GM21786 (cell line): Measurements from ENCODE around the gene GNAL.
"Not testable (repeated sequence)": the region's sequence is repeated elsewhere in the genome, so short reads cannot be mapped to it uniquely, and the experiment has no call there.

Experiments used
- ATAC-seq: cut with Tn5 transposase; IDR thresholded peaks from one replicate; pipeline ENCODE4 v1.9.1; 2021; ENCODE audit not compliant: unreplicated experiment

The GNAL gene

DNA sequence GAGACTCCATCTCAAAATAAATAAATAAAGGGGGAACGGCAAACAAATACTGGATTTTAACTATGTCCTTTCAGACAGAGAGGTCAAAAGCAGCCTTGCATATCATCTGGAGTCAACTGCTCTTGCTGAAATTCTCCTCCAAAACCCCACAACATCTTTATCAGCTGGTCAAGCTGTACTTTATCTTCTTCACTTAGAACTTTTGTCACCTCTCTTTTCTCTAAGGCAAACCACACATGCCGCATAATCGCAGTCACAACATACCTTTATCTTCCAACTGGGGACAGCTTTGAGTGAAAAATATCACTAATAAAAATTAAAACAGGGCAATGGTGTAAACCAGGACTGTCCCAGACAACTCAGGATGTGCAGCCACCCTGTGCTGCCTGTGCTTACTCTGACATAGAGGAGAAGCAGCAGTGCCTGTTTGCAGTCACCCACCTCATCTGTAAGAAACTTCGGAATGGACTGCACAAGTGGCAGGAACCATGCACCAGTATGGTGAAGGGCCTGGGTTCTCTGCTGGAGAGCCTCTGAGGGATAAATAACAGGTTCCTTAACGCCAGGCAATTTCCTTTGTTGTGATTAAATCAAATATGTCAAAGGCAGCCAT lies 212.9 kb downstream of the GNAL start:
- no peak for ATAC-seq

GRCh38 chr18:11902522-11903292 lies 213.6 kb downstream of the GNAL start:
- no peak for ATAC-seq

- ATAC-seq = no peak
These were observed 216.5 kb downstream of the GNAL start for GRCh38 chr18:11905613-11906012.

DNA sequence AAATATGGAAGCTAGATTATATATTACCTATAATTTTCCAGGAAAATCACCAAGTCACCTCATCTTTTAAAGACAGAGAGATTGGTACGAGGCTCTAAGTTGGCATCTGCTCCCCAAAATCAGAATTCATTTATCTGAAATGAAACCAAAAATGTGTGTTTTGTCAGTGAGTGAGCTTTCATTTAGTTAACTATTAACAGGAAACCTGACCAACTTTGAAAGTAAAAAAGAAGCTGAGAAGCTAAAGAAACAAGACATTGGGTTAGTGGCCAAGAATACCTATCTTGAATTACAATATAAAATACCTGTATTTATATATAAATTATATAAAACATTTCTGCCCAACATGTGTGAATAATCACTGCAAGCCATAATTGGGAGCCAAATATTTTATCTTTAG lies 217.1 kb downstream of the GNAL start:
- no peak for ATAC-seq

DNA sequence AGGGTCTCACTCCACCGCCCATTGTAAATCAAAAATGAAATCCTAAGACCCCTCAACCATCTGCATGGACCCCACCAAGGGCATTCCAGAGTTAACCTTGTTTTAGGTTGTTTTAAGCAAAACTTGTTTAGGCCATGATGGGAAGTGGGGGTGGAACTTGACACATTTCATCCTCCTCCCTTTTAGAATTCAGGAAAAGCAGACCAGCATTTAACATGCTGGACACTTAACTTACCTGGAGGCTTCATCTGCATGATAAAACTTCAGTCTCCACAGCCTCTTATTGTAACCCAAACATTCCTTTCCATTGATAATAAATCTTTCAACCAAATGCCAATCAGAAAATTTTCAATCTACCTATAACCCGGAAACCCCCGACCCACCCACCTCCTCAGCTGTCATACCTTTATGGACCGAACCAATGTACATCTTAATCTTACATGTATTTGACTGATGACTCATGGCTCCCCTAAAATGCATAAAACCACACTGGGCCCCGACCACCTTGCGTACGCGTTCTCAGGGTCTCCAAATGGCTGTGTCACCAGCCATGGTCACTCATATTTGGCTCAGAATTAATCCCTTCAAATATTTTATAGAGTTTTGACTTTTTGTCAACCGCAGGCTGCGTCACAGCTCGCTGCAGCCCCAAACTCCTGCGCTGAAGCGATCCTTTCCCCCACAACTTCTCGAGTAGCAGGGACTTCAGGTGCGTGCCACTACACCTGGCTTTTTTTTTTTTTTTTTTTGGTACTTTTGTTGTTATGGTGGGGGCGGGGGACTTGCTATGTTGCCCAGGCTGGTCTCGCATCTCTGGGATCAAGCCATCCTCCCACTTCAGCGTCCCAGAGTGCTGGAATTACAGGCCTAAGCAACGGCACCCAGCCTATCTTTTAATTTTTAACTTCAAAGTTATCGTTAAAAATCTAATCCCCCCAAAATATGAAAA lies 218.1 kb downstream of the GNAL start:
- ATAC-seq = no peak

DNA sequence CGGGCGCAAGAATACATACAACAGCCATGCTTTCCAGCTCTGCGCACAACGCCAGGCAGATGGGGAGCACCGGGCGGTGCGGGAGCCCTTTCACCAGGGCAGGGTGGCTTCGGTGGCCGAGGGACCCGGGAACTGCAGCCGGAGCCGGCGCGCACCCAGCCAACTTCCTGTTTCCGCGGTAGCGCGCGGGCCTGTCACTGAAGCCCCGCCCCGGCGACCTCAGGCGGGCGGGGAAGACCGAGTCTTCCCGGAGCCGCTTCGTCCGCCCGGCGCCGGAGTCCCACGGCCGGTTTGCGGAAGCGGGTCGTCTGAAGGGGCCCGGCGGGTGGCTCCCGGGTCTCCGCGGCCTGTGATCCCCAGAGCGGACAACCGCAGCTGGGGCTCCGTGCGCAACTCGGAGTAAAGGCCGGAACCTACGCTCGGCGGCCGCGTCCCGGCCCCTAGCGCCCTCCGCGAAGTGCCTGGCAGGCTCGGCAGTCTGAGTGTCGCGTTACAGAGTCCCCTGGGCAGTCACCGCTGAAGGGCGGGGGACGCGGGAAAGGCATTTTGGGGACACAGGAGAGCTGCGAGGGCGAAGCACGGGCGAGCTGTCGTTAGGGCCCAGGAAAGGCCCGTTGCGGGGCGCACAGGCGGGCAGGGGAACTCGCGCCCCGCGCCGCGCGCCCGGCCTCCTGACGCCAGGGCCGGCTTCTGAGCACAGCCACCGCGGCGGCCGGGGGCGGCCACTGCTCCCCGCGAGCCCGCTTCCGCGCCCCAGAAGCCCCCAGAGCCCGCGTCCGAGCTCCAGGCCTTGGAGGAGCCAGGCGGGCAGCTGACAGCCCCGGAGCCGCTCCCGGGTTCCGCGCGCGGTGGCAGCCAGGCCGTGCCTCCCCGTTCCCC lies 219.4 kb downstream of the GNAL start, which contains the start of gene MPPE1:
Gene MPPE1, minus strand, starts transcription at position 136 of the 879 bp plus-strand sequence. CDS start 11,053 bp downstream, outside the sequence.
- ATAC-seq = peak; percentile 77

DNA sequence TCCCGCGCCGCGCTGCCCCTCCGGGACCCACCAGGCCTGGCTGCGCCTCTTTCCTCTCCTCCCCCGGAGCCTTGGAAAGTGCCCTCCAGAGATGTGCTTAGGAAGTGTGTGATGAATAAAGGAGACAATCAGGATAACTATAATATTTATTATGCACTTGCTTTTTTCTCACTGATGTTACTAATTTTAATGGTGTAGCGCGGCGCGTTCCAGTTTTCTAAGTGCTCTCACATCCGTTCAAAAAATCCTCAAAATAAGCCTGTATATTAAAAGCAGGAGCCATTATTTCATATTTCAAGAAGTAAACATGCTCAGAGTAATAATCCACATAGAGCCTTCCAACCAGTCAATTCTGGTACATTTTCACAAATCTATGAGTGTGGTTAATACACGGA lies 220.0 kb downstream of the GNAL start:
- no peak for ATAC-seq

DNA sequence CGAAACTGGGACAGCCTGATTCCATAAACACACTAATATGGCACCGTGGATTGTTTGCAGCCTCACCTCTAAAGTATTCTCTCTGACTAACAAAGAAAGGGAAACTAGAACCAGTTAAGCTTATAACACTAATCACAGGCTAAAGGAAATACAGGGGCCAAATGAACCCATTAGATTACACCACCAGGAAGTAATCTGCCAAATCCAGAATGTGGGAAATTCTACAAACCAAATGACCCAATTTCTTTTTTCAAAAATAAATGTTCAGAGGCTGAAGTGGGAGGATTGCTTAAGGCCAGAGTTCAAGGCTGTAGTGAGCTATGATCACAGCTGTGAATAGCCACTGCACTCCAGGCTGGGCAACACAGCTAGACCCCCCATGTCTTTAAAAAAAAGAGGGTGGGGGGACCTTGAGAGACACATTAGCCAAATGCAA lies 220.5 kb downstream of the GNAL start:
- no peak for ATAC-seq

- ATAC-seq = not testable (repeated sequence)
These were observed 227.8 kb downstream of the GNAL start for GRCh38 chr18:11916880-11917279.

DNA sequence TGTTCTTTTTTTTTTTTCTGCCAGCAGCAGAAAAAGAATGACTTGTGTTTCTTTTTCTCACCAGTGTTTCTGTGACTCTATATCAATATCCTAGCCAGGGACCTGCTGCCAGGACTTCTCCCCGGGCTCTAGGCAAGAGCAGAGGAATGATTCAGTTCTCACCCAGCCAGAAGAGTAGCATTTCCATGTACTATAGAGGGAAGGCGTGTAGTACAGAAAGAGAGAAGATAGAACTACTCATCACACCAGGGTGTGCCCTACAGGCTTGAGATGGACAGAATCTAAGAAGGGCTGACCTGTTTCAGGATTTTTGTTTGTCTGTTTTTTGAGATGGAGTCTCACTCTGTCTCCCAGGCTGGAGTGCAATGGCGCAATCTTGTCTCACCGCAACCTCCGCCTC lies 230.5 kb downstream of the GNAL start:
- not testable (repeated sequence) for ATAC-seq

- ATAC-seq = no peak
These were observed 234.4 kb downstream of the GNAL start for GRCh38 chr18:11923450-11923849.

DNA sequence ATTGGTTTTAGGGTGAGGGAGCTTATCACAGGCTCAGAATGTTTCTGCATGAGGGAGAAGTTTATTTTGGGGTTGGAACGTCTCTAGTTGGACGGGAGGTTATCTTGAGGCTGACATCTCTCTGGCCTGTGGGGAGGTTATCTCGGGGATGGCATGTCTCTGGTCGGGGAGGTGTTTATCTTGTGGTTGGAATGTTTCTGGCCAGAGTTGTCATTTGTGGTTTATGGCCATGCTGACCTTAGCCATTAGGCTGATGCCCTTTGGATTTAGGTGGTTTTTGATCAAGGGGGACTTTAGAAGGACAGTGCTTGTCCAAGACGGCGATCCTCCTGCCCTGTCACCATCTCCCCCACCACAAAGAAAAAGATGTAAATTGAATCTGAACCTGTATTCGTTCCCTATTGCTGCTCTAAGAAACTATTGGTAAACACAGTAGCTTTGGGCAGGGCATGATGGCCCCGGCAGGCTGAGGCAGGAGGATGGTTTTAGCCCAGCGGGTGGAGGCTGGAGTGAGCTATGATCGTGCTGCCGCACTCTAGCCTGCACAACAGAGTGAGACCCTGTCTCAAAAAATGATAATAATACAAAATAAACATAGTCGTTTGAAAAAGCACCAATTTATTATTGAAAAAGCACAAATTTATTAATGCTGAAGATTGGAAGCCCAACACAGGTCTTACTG lies 236.9 kb downstream of the GNAL start:
- ATAC-seq = no peak

DNA sequence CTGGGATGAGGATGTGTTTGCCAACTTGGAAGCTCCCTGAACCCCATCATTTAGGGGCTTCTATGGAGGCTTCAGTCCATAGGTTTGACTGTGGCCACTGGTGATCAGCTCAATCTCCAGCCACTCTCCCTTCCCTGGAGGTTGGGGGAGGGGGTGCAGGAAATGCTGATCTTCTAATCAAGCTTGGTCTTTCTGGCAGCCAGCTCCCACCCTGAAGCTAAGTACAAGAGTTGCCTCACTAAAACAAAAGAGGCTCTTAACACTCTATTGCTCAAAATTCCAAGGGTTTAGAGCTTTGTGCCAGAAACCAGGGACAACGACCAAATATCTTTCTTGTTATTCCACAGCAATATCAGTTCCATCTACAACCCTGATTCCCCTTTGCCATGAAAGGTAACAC lies 238.4 kb downstream of the GNAL start:
- ATAC-seq = no peak

DNA sequence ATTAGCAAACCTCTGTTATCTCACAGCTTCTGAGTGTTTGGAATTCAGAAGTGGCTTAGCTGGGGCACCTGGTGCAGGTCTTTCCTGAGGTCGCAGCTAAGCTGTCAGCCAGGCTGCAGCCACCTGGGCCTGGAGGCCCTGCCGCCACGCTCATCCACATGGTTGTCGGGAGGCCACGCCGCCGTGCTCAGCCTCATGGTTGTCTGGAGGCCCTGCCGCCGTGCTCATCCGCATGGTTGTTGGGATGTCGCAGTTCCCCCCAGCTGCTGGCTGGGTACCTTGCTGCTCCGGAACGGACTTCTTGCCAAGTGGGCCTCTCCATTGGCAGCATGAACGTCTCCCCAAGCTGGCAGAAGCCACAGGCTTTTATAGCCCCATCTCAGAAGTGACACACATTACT lies 243.3 kb downstream of the GNAL start:
- no peak for ATAC-seq
